Activated naive CD8-positive, alpha-beta T cell treated with anti-CD3 and anti-CD28 coated beads, Interleukin-2, amount 10 ng/mL, durations not matched to agents 7 days and 5 days (primary cell): ENCODE measurements around the gene STAC. TPM values are rescaled to one million over a fixed set of nuclear protein-coding genes. Genes with fewer than 3 reads are reported as not detected.
"Not testable (repeated sequence)": the region's sequence is repeated elsewhere in the genome, so short reads cannot be mapped to it uniquely, and the experiment has no call there.

Source experiments
- ATAC-seq: fragments of 150-1000 bp; cut with Tn5 transposase; one replicate; pipeline ENCODE4 v1.10.0; 2021; ENCODE audit warnings: low read depth, moderate library complexity
- POLR2A ChIA-PET: fragments of 350-600 bp; sonication (Branson Sonifier 250); formaldehyde crosslinking; loops from one replicate; lab custom pipeline; 2021; ENCODE audit warnings: antibody characterized with exemption; lab: Charles Lee
- DNase-seq: peaks from one replicate; pipeline ENCODE4 v3.0.0; 2021
- H3K27ac Mint-ChIP-seq: one replicate; pipeline ENCODE4 v1.8.0; 2022; ENCODE audit warnings: mild to moderate bottlenecking, mixed read lengths
- H3K27me3 Mint-ChIP-seq: one replicate; pipeline ENCODE4 v1.8.0; 2022; ENCODE audit warnings: mild to moderate bottlenecking, moderate library complexity, mixed read lengths
- H3K36me3 Mint-ChIP-seq: one replicate; pipeline ENCODE4 v1.8.0; 2021; ENCODE audit warnings: mild to moderate bottlenecking, mixed read lengths
- H3K4me1 Mint-ChIP-seq: one replicate; pipeline ENCODE4 v1.8.0; 2021; ENCODE audit warnings: mixed read lengths
- H3K4me3 Mint-ChIP-seq: one replicate; pipeline ENCODE4 v1.8.0; 2022; ENCODE audit warnings: mild to moderate bottlenecking, moderate library complexity, mixed read lengths
- H3K9me3 Mint-ChIP-seq: one replicate; pipeline ENCODE4 v1.8.0; 2021; ENCODE audit warnings: mixed read lengths
- total RNA-seq, 2 experiments: library from RNA; stranded (reverse); gene quantifications; one replicate each; pipeline ENCODE4 v1.2.3, GENCODE V29; 2021

STAC gene
- total RNA-seq, 2 experiments from 2014 or later = not detected

DNA sequence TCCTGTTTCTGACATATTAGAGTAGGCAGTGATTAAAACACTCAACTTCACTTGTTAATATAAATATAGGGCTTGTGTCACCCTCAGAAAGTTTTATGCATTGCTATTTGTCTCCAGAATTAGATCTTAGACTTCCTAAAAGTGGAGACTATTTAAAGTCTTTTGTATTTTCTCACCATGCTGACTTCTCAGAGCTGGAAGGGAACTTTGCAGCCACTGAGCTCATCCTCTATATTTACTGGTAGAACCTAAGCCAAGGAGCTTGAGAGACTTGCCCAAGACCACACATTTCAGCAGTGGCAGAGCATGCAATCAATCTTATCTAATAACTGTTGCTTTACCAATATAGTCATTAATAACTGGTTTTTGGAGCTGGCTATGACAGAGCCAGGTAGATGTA lies 53.2 kb downstream of the STAC start:
- H3K36me3 Mint-ChIP-seq = no peaks in the 10 kb centered on the region
- ATAC-seq (no peak), DNase-seq (no peak)
- no peaks in the 10 kb centered on the region for H3K27me3 Mint-ChIP-seq
- H3K4me3 Mint-ChIP-seq = no peak overlapping the region
- H3K27ac Mint-ChIP-seq = no peak overlapping the region
- no peaks in the 10 kb centered on the region for H3K9me3 Mint-ChIP-seq
- H3K4me1 Mint-ChIP-seq = no peaks in the 10 kb centered on the region
- POLR2A ChIA-PET = no interaction called here

DNA sequence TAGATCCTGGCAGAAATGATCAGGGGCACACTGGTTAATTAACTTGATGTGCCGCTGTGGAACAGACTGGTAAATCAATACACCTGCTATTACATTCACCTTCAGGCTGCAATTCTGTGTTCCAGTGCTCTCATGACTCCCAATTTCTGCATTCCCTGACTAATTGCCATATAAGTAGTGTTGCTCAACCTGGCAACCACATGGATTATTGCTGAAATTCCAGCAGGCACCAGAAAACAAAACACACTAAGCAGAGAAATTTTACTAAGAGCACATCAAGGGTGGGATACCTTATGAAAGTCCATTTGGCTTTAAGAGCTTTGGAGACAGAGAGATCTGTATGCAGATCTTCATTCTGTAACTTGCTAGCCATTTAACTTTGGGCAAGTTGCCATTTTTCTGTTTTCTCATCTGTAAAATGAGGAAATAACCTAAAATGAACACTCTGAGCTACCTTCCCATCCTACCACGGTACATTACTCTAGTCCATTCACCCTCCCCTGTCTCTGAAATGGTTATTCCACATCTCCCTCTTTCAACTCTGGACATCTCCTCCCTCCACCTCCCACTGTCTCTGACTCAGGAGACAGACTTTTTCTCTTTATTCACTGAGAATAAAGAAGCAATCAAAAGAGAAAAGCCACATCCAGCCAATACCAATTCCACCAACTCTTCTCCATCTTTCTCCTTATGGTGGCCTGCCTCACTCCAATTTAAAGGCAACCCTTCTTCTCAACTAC lies 54.6 kb downstream of the STAC start:
- Mint-ChIP-seq H3K27ac (no peak overlapping the region), H3K27me3 (no peaks in the 10 kb centered on the region), H3K4me3 (no peak overlapping the region), H3K36me3 (no peaks in the 10 kb centered on the region), H3K4me1 (no peaks in the 10 kb centered on the region), H3K9me3 (no peaks in the 10 kb centered on the region)
- DNase-seq (no peak), ATAC-seq (no peak)
- POLR2A ChIA-PET = no interaction called here

GRCh38 chr3:36443028-36443686 lies 62.9 kb downstream of the STAC start:
- Mint-ChIP-seq H3K27me3 (no peaks in the 10 kb centered on the region), H3K36me3 (no peaks in the 10 kb centered on the region), H3K4me3 (no peak overlapping the region), H3K27ac (no peak overlapping the region), H3K9me3 (no peaks in the 10 kb centered on the region), H3K4me1 (no peaks in the 10 kb centered on the region)
- no peak for ATAC-seq
- POLR2A ChIA-PET = no interaction called here
- DNase-seq = no peak

- Mint-ChIP-seq H3K27me3 (no peaks in the 10 kb centered on the region), H3K9me3 (no peaks in the 10 kb centered on the region), H3K4me1 (no peaks in the 10 kb centered on the region), H3K27ac (no peak overlapping the region), H3K36me3 (no peaks in the 10 kb centered on the region), H3K4me3 (no peak overlapping the region)
- DNase-seq (no peak), ATAC-seq (no peak)
- POLR2A ChIA-PET = no interaction called here
These were observed 64.6 kb downstream of the STAC start for GRCh38 chr3:36444909-36445308.

- Mint-ChIP-seq H3K9me3 (no peaks in the 10 kb centered on the region), H3K4me3 (no peak overlapping the region), H3K27ac (no peak overlapping the region), H3K4me1 (no peaks in the 10 kb centered on the region), H3K36me3 (no peaks in the 10 kb centered on the region), H3K27me3 (no peaks in the 10 kb centered on the region)
- no peak for DNase-seq
- POLR2A ChIA-PET = no interaction called here
- ATAC-seq = no peak
These were observed 66.0 kb downstream of the STAC start for GRCh38 chr3:36446276-36446675.

GRCh38 chr3:36447061-36447460 lies 66.8 kb downstream of the STAC start:
- H3K4me3 Mint-ChIP-seq = no peak overlapping the region
- no peak for DNase-seq
- H3K36me3 Mint-ChIP-seq = no peaks in the 10 kb centered on the region
- H3K4me1 Mint-ChIP-seq = no peaks in the 10 kb centered on the region
- H3K27ac Mint-ChIP-seq = no peak overlapping the region
- H3K9me3 Mint-ChIP-seq = no peaks in the 10 kb centered on the region
- no peaks in the 10 kb centered on the region for H3K27me3 Mint-ChIP-seq
- POLR2A ChIA-PET = no interaction called here
- ATAC-seq = no peak

DNA sequence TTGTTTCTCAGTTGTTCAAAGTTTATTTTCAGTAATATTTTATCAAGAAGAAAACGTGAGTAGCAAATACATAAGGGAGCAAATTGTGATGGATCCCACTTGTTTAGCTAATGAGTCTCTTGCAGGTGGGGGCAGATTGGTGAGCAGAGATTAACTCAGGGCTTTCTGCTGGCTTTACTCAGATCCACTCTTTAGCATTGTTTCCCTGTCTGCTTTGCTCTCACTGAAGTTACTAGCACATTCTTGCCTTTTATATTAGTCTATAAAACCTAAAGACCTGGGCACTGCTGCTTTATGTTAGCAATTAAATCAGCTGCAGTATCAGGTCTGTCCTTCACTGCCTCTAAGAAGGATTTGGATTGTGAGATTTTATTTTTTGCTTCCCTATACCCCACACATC lies 71.5 kb downstream of the STAC start:
- POLR2A ChIA-PET = no interaction called here
- no peak overlapping the region for H3K27ac Mint-ChIP-seq
- no peaks in the 10 kb centered on the region for H3K9me3 Mint-ChIP-seq
- H3K4me1 Mint-ChIP-seq = no peaks in the 10 kb centered on the region
- no peaks in the 10 kb centered on the region for H3K36me3 Mint-ChIP-seq
- ATAC-seq = no peak
- no peak overlapping the region for H3K4me3 Mint-ChIP-seq
- no peaks in the 10 kb centered on the region for H3K27me3 Mint-ChIP-seq
- DNase-seq = no peak

GRCh38 chr3:36453213-36453612 lies 72.9 kb downstream of the STAC start:
- H3K4me3 Mint-ChIP-seq, H3K27ac Mint-ChIP-seq, H3K36me3 Mint-ChIP-seq, H3K4me1 Mint-ChIP-seq, DNase-seq, POLR2A ChIA-PET, H3K27me3 Mint-ChIP-seq, H3K9me3 Mint-ChIP-seq, ATAC-seq: not testable (repeated sequence)

GRCh38 chr3:36453896-36454295 lies 73.6 kb downstream of the STAC start:
- H3K36me3 Mint-ChIP-seq, H3K4me1 Mint-ChIP-seq, ATAC-seq, H3K4me3 Mint-ChIP-seq, H3K9me3 Mint-ChIP-seq, POLR2A ChIA-PET, DNase-seq, H3K27ac Mint-ChIP-seq, H3K27me3 Mint-ChIP-seq: not testable (repeated sequence)

- Mint-ChIP-seq H3K27ac (no peak overlapping the region), H3K36me3 (no peaks in the 10 kb centered on the region)
These were observed 75.1 kb downstream of the STAC start for GRCh38 chr3:36455406-36455805.

GRCh38 chr3:36456784-36457183 lies 76.5 kb downstream of the STAC start:
- Mint-ChIP-seq H3K27me3 (no peaks in the 10 kb centered on the region), H3K4me3 (no peak overlapping the region)
- POLR2A ChIA-PET = no interaction called here

More at GRCh38 chr3:36455406-36455805, 75.1 kb downstream of the STAC start:
- ATAC-seq = no peak
- H3K4me1 Mint-ChIP-seq = no peaks in the 10 kb centered on the region
- no peaks in the 10 kb centered on the region for H3K9me3 Mint-ChIP-seq
- no peaks in the 10 kb centered on the region for H3K27me3 Mint-ChIP-seq
- DNase-seq = no peak
- H3K4me3 Mint-ChIP-seq = no peak overlapping the region
- POLR2A ChIA-PET = no interaction called here

DNA sequence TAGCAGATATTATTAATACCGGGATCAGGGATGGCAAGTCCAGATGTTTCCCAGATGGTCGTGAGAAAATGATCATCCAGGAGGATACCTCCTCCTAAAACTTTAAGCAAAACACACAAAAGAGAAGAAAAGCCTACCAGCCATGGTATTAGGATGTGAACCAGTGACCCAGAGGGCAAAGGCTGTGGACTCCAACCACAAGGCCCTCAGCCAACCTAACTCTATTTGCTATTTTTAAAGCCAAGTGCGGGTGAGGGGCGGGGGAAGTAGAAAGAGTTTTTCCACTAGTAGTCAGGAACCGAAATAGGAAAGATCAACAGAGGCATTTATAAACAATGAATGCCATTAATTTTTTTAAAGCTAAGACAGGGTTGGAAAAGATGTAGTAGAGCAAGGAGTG lies 77.4 kb downstream of the STAC start:
- Mint-ChIP-seq H3K9me3 (no peaks in the 10 kb centered on the region), H3K27me3 (no peaks in the 10 kb centered on the region), H3K27ac (no peak overlapping the region), H3K4me3 (no peak overlapping the region), H3K36me3 (no peaks in the 10 kb centered on the region), H3K4me1 (no peaks in the 10 kb centered on the region)
- POLR2A ChIA-PET = no interaction called here
- DNase-seq (no peak), ATAC-seq (no peak)

More at GRCh38 chr3:36456784-36457183, 76.5 kb downstream of the STAC start:
- no peak overlapping the region for H3K27ac Mint-ChIP-seq
- no peaks in the 10 kb centered on the region for H3K4me1 Mint-ChIP-seq
- no peaks in the 10 kb centered on the region for H3K9me3 Mint-ChIP-seq
- DNase-seq (no peak), ATAC-seq (no peak)
- H3K36me3 Mint-ChIP-seq = no peaks in the 10 kb centered on the region

GRCh38 chr3:36459177-36459576 lies 78.9 kb downstream of the STAC start:
- Mint-ChIP-seq H3K27me3 (no peaks in the 10 kb centered on the region), H3K36me3 (no peaks in the 10 kb centered on the region), H3K9me3 (no peaks in the 10 kb centered on the region), H3K27ac (no peak overlapping the region), H3K4me1 (no peaks in the 10 kb centered on the region), H3K4me3 (no peak overlapping the region)
- DNase-seq = no peak
- ATAC-seq = no peak
- POLR2A ChIA-PET = no interaction called here

- H3K36me3 Mint-ChIP-seq = no peaks in the 10 kb centered on the region
- ATAC-seq (no peak), DNase-seq (no peak)
- no peak overlapping the region for H3K4me3 Mint-ChIP-seq
- POLR2A ChIA-PET = no interaction called here
- H3K27ac Mint-ChIP-seq = no peak overlapping the region
- H3K9me3 Mint-ChIP-seq = no peaks in the 10 kb centered on the region
- no peaks in the 10 kb centered on the region for H3K4me1 Mint-ChIP-seq
- no peaks in the 10 kb centered on the region for H3K27me3 Mint-ChIP-seq
These were observed 81.3 kb downstream of the STAC start for GRCh38 chr3:36461597-36461996.
